Tibial nerve (tissue), 4 donors: ENCODE results near the gene ST6GALNAC4. TPM values are rescaled to one million over a fixed set of nuclear protein-coding genes. Genes with fewer than 3 reads are reported as not detected.
A peak's percentile ranks its signal among the peaks of the same experiment; 100 is the strongest.

Experiments
- DNase-seq, 2 donors: peaks; one replicate each; pipeline ENCODE4 v3.0.0-alpha.2; 2019; ENCODE audit warnings: low spot score in 2 of 2
- H3K27ac ChIP-seq, 4 donors: fragments of 200-600 bp; sonication (generic) in 3 of 4; one replicate each; pipeline ENCODE4 v1.5.1; 2017 to 2019; ENCODE audit warnings: mild to moderate bottlenecking in 1 of 4
- H3K27me3 ChIP-seq, 2 donors: fragments of 200-600 bp; sonication (generic) in 1 of 2; one replicate each; pipeline versions ENCODE4 v1.5.1 to v1.6.0; 2017 to 2019
- H3K36me3 ChIP-seq, 3 donors: fragments of 200-600 bp; sonication (generic); one replicate each; pipeline ENCODE4 v1.5.1; 2018 to 2019
- H3K4me1 ChIP-seq, 4 donors: fragments of 200-600 bp; sonication (generic) in 3 of 4; one replicate each; pipeline ENCODE4 v1.5.1; 2017 to 2019
- H3K4me3 ChIP-seq, 4 donors: fragments of 200-600 bp; sonication (generic) in 3 of 4; one replicate each; pipeline ENCODE4 v1.5.1; 2017 to 2019; ENCODE audit warnings: mild to moderate bottlenecking in 1 of 4, moderate library complexity in 1 of 4
- H3K9me3 ChIP-seq, 4 donors: fragments of 200-600 bp; sonication (generic) in 3 of 4; one replicate each; pipeline ENCODE4 v1.5.1; 2017 to 2019
- EP300 ChIP-seq, 2 donors: sonication (generic); formaldehyde crosslinking; IDR thresholded peaks; one replicate each; pipeline ENCODE4 v1.6.1; 2017; ENCODE audit warnings: antibody characterized with exemption in 2 of 2, mild to moderate bottlenecking in 1 of 2
- POLR2A ChIP-seq, 2 donors: fragments of 450-650 bp; IDR thresholded peaks; one replicate each; pipeline ENCODE4 v1.6.1; 2017; ENCODE audit warnings: antibody characterized with exemption in 2 of 2, mild to moderate bottlenecking in 2 of 2, moderate library complexity in 2 of 2
- WGBS, 2 donors: methylation state at CpG; one replicate each; pipeline ENCODE4 v1.1.5; 2018; 5-methylcytosine and 5-hydroxymethylcytosine counted together
- total RNA-seq, 4 donors: library from RNA; depleted of rRNA; stranded (reverse); fragments of >200 nt; gene quantifications; one replicate each; pipeline ENCODE4 v1.1.0, GENCODE V29; 2016
- TF ChIP-seq, protein P1 (sequence below), 5 experiments: fragments of 200-600 bp in 3 of 5; fragments of 450-650 bp in 2 of 5; sonication (generic) in 3 of 5; IDR thresholded peaks; one replicate each; pipeline ENCODE4 v1.5.1; 2016 to 2019; ENCODE audit warnings: antibody characterized with exemption in 5 of 5, mild to moderate bottlenecking in 3 of 5, moderate library complexity in 2 of 5

Gene ST6GALNAC4
- total RNA-seq, 4 donors from 2014 or later, result 23.9 to 70.5 (median 37.0) TPM

- Histone ChIP-seq H3K4me3 (no peak overlapping the region), H3K27me3 (no peaks in the 10 kb centered on the region), H3K9me3 (no peaks in the 10 kb centered on the region), H3K4me1 (peaks cover 0 to 65% (median 29%) of the 10 kb centered on the region in 4 donors), H3K27ac (peak overlapping the region in 3 of 4 donors; percentile 40 to 78 (median 76)), H3K36me3 (peaks cover 0 to 12% (median 0%) of the 10 kb centered on the region in 3 donors)
- 89 to 92% methylated on average over 8 of the region's 8 CpGs for WGBS, 2 donors
- TF ChIP-seq EP300 (IDR thresholded peaks at IDR 0.05) (no peak), POLR2A (IDR thresholded peaks at IDR 0.05) (no peak)
- TF ChIP-seq, protein P1, sequence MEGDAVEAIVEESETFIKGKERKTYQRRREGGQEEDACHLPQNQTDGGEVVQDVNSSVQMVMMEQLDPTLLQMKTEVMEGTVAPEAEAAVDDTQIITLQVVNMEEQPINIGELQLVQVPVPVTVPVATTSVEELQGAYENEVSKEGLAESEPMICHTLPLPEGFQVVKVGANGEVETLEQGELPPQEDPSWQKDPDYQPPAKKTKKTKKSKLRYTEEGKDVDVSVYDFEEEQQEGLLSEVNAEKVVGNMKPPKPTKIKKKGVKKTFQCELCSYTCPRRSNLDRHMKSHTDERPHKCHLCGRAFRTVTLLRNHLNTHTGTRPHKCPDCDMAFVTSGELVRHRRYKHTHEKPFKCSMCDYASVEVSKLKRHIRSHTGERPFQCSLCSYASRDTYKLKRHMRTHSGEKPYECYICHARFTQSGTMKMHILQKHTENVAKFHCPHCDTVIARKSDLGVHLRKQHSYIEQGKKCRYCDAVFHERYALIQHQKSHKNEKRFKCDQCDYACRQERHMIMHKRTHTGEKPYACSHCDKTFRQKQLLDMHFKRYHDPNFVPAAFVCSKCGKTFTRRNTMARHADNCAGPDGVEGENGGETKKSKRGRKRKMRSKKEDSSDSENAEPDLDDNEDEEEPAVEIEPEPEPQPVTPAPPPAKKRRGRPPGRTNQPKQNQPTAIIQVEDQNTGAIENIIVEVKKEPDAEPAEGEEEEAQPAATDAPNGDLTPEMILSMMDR (IDR thresholded peaks at IDR 0.05), result no peak
- DNase-seq, result no peak
Observed at GRCh38 chr9:127918183-127919107, 1.6 kb upstream of the ST6GALNAC4 start.

- Histone ChIP-seq H3K4me3 (peak overlapping the region in 1 of 4 donors; percentile 74), H3K4me1 (peaks cover 0 to 65% (median 29%) of the 10 kb centered on the region in 4 donors), H3K27ac (peak overlapping the region; percentile 8 to 78 (median 70)), H3K36me3 (peaks cover 0 to 21% (median 0%) of the 10 kb centered on the region in 3 donors), H3K9me3 (no peaks in the 10 kb centered on the region), H3K27me3 (no peaks in the 10 kb centered on the region)
- WGBS, 2 donors, result 56 to 74% methylated on average over 6 of the region's 6 CpGs
- TF ChIP-seq, protein P1 (IDR thresholded peaks at IDR 0.05), result no peak
- TF ChIP-seq POLR2A (IDR thresholded peaks at IDR 0.05) (no peak), EP300 (IDR thresholded peaks at IDR 0.05) (no peak)
- no peak for DNase-seq
Observed at GRCh38 chr9:127917603-127918002, 762 bp upstream of the ST6GALNAC4 start.

DNA sequence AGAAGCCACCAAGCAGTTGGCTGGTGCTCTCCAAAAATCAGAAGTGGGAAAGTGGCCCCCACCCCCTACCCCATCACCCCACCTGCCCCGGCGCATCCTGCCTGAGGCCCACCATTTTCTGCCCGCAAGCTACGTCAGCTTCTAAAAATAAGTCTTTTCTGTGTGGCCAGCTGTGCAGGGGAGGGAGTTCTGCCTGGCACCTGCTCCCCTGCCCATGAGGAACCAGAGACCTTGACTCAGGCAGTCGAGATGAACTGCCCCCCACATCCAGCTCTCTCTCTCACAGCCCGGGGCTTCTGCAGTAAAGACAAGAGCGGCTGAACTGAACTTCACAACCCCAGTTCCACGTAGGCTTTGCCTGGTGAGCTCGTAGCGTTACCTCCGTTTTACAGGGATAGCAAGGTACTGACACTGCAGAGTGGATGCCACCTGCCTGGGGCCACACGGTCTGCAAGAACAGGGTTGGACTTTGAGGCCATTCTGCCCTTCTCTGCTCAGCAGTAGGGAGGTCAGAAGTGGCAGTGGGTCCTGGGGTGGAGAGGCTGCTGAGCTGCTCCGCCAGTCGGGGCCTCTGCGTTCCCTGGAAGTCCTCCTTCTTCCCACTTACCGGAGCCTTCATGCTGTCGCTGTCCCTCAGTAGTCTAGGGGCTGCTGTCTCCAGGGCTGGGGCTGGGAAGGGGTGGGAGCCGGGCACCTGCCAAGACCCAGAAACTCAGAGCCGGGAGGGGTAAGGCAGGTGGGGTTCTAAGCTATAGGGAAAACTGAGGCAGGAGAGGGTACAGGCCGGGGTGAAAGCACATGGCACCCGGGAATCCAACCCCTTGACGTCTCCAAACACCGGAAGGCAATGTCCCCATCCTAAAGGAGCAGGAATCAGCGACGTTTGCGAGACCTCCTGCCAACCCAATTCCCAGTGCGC is 781 bp downstream of the ST6GALNAC4 start:
- no peak for TF ChIP-seq POLR2A (IDR thresholded peaks at IDR 0.05)
- TF ChIP-seq EP300 (IDR thresholded peaks at IDR 0.05), result no peak
- Histone ChIP-seq H3K9me3 (no peaks in the 10 kb centered on the region), H3K36me3 (peaks cover 0 to 36% (median 0%) of the 10 kb centered on the region in 3 donors), H3K27me3 (no peaks in the 10 kb centered on the region), H3K4me3 (peak overlapping the region; percentile 34 to 74 (median 59)), H3K4me1 (peaks cover 0 to 54% (median 24%) of the 10 kb centered on the region in 4 donors), H3K27ac (peak overlapping the region; percentile 21 to 80 (median 78))
- DNase-seq, result no peak
- WGBS, 2 donors, result 33 to 38% methylated on average over 25 to 26 of the region's 27 CpGs

GRCh38 chr9:127915325-127915752 is 1.5 kb downstream of the ST6GALNAC4 start:
- Histone ChIP-seq H3K36me3 (peaks cover 0 to 43% (median 0%) of the 10 kb centered on the region in 3 donors), H3K4me1 (peaks cover 0 to 60% (median 25%) of the 10 kb centered on the region in 4 donors), H3K27me3 (no peaks in the 10 kb centered on the region), H3K27ac (peak overlapping the region in 3 of 4 donors; percentile 6 to 80 (median 76)), H3K9me3 (no peaks in the 10 kb centered on the region), H3K4me3 (peak overlapping the region in 1 of 4 donors; percentile 74)
- 70 to 76% methylated on average over 4 to 5 of the region's 5 CpGs for WGBS, 2 donors
- TF ChIP-seq POLR2A (IDR thresholded peaks at IDR 0.05), result no peak
- TF ChIP-seq, protein P1 (IDR thresholded peaks at IDR 0.05), result no peak
- no peak for TF ChIP-seq EP300 (IDR thresholded peaks at IDR 0.05)
- DNase-seq, result no peak

- 91 to 93% methylated on average over 11 of the region's 11 CpGs for WGBS, 2 donors
- Histone ChIP-seq H3K4me1 (peaks cover 0 to 51% (median 20%) of the 10 kb centered on the region in 4 donors), H3K27ac (no peak overlapping the region), H3K9me3 (no peaks in the 10 kb centered on the region), H3K27me3 (no peaks in the 10 kb centered on the region), H3K4me3 (no peak overlapping the region), H3K36me3 (peaks cover 0 to 54% (median 0%) of the 10 kb centered on the region in 3 donors)
- no peak for DNase-seq
- TF ChIP-seq POLR2A (IDR thresholded peaks at IDR 0.05) (no peak), EP300 (IDR thresholded peaks at IDR 0.05) (no peak)
- TF ChIP-seq, protein P1 (IDR thresholded peaks at IDR 0.05), result no peak
Observed at GRCh38 chr9:127913682-127914081, 3.2 kb downstream of the ST6GALNAC4 start.
